Uterus (tissue), 2 donors: ENCODE data around the gene PLPP7.

ENCODE experiments used
- CTCF ChIP-seq, 4 experiments: fragments of 200-600 bp in 2 of 4; fragments of 450-650 bp in 2 of 4; sonication (generic) in 2 of 4; IDR thresholded peaks; one replicate each; pipeline ENCODE4 v1.5.1; 2016 to 2019; ENCODE audit warnings: antibody characterized with exemption in 4 of 4, mild to moderate bottlenecking in 2 of 4, moderate library complexity in 1 of 4
- POLR2A ChIP-seq, 2 donors: fragments of 450-650 bp; IDR thresholded peaks; one replicate each; pipeline ENCODE4 v1.6.1; 2016; ENCODE audit warnings: antibody characterized with exemption in 2 of 2, mild to moderate bottlenecking in 1 of 2, moderate library complexity in 1 of 2

- TF ChIP-seq POLR2A (IDR thresholded peaks at IDR 0.05) = no peak
- no peak for TF ChIP-seq CTCF (IDR thresholded peaks at IDR 0.05)
Observed at GRCh38 chr9:131282688-131283422, 6.7 kb upstream of the PLPP7 start.
